IPS-20b (cell line): ENCODE data around the gene SERPIND1.

Experiments
- H3K27ac ChIP-seq: one replicate; pipeline ENCODE4 v1.5.1; 2013; ENCODE audit warnings: low read length
- H3K27me3 ChIP-seq: 2 replicates; pipeline ENCODE4 v1.6.1; 2013; ENCODE audit warnings: mild to moderate bottlenecking, low read length, inconsistent platforms; ENCODE audit not compliant: insufficient read depth
- H3K36me3 ChIP-seq: 2 replicates; pipeline ENCODE4 v1.6.1; 2013; ENCODE audit warnings: low read depth, mild to moderate bottlenecking, inconsistent platforms, low read length, moderate library complexity; ENCODE audit not compliant: insufficient read depth
- H3K4me1 ChIP-seq: 2 replicates; pipeline ENCODE4 v1.6.1; 2013; ENCODE audit warnings: mild to moderate bottlenecking, control low read depth, inconsistent platforms, low read length, moderate library complexity; ENCODE audit not compliant: insufficient read depth
- H3K4me3 ChIP-seq: 2 replicates; pipeline ENCODE4 v1.5.1; 2013; ENCODE audit warnings: mild to moderate bottlenecking, low read length, inconsistent platforms
- H3K9ac ChIP-seq: 2 replicates; pipeline ENCODE4 v1.6.1; 2013; ENCODE audit warnings: low read depth, mild to moderate bottlenecking, inconsistent platforms, low read length, moderate library complexity
- H3K9me3 ChIP-seq: 2 replicates; pipeline ENCODE4 v1.6.1; 2013; ENCODE audit warnings: mild to moderate bottlenecking, low read depth, low read length, inconsistent platforms; ENCODE audit not compliant: insufficient read depth

SERPIND1 gene

GRCh38 chr22:20788627-20789344 lies 14.9 kb downstream of the SERPIND1 start:
- Histone ChIP-seq H3K36me3 (peaks cover 23% of the 10 kb centered on the region), H3K27me3 (no peaks in the 10 kb centered on the region), H3K9me3 (no peaks in the 10 kb centered on the region), H3K9ac (no peak overlapping the region), H3K27ac (no peak overlapping the region), H3K4me1 (peaks cover 4% of the 10 kb centered on the region; the same call in 1 of the 2 replicates), H3K4me3 (no peak overlapping the region)

- Histone ChIP-seq H3K9ac (no peak overlapping the region), H3K4me3 (no peak overlapping the region), H3K27ac (no peak overlapping the region), H3K27me3 (no peaks in the 10 kb centered on the region), H3K4me1 (no peaks in the 10 kb centered on the region), H3K9me3 (no peaks in the 10 kb centered on the region), H3K36me3 (peaks cover 35% of the 10 kb centered on the region)
Observed at GRCh38 chr22:20792221-20792965, 18.5 kb downstream of the SERPIND1 start.

- Histone ChIP-seq H3K27me3 (no peaks in the 10 kb centered on the region), H3K4me1 (no peaks in the 10 kb centered on the region), H3K4me3 (no peak overlapping the region), H3K36me3 (peaks cover 35% of the 10 kb centered on the region), H3K9me3 (no peaks in the 10 kb centered on the region), H3K27ac (no peak overlapping the region), H3K9ac (no peak overlapping the region)
Observed at GRCh38 chr22:20792966-20793728, 19.2 kb downstream of the SERPIND1 start.

- Histone ChIP-seq H3K27me3 (no peaks in the 10 kb centered on the region), H3K4me3 (no peak overlapping the region), H3K9me3 (no peaks in the 10 kb centered on the region), H3K27ac (no peak overlapping the region), H3K36me3 (peaks cover 40% of the 10 kb centered on the region), H3K4me1 (no peaks in the 10 kb centered on the region), H3K9ac (no peak overlapping the region)
Observed at GRCh38 chr22:20793748-20794649, 20.1 kb downstream of the SERPIND1 start.

GRCh38 chr22:20794650-20795413 lies 20.9 kb downstream of the SERPIND1 start:
- Histone ChIP-seq H3K4me1 (no peaks in the 10 kb centered on the region), H3K9me3 (no peaks in the 10 kb centered on the region), H3K27me3 (no peaks in the 10 kb centered on the region), H3K4me3 (no peak overlapping the region), H3K27ac (no peak overlapping the region), H3K9ac (no peak overlapping the region), H3K36me3 (peaks cover 48% of the 10 kb centered on the region)

GRCh38 chr22:20796731-20797130 lies 22.8 kb downstream of the SERPIND1 start:
- no peaks in the 10 kb centered on the region for H3K27me3 ChIP-seq
- H3K36me3 ChIP-seq: peaks cover 53% of the 10 kb centered on the region
- no peak overlapping the region for H3K9ac ChIP-seq
- H3K27ac ChIP-seq: no peak overlapping the region
- H3K4me1 ChIP-seq: no peaks in the 10 kb centered on the region
- H3K9me3 ChIP-seq: no peaks in the 10 kb centered on the region
- H3K4me3 ChIP-seq: no peak overlapping the region

GRCh38 chr22:20798218-20798617 lies 24.3 kb downstream of the SERPIND1 start:
- Histone ChIP-seq H3K9ac (no peak overlapping the region), H3K36me3 (peaks cover 59% of the 10 kb centered on the region), H3K4me3 (no peak overlapping the region), H3K9me3 (no peaks in the 10 kb centered on the region), H3K4me1 (no peaks in the 10 kb centered on the region), H3K27ac (no peak overlapping the region), H3K27me3 (no peaks in the 10 kb centered on the region)

- peaks cover 66% of the 10 kb centered on the region for H3K36me3 ChIP-seq
- no peak overlapping the region for H3K9ac ChIP-seq
- no peak overlapping the region for H3K27ac ChIP-seq
- no peaks in the 10 kb centered on the region for H3K9me3 ChIP-seq
- H3K4me1 ChIP-seq: no peaks in the 10 kb centered on the region
- no peak overlapping the region for H3K4me3 ChIP-seq
- no peaks in the 10 kb centered on the region for H3K27me3 ChIP-seq
Observed at GRCh38 chr22:20798974-20799373, 25.1 kb downstream of the SERPIND1 start.

GRCh38 chr22:20799449-20799848 lies 25.5 kb downstream of the SERPIND1 start:
- Histone ChIP-seq H3K9ac (no peak overlapping the region), H3K9me3 (no peaks in the 10 kb centered on the region), H3K27me3 (no peaks in the 10 kb centered on the region), H3K4me1 (no peaks in the 10 kb centered on the region), H3K36me3 (peaks cover 71% of the 10 kb centered on the region), H3K4me3 (no peak overlapping the region), H3K27ac (no peak overlapping the region)

- Histone ChIP-seq H3K36me3 (peaks cover 74% of the 10 kb centered on the region), H3K4me1 (no peaks in the 10 kb centered on the region), H3K27ac (no peak overlapping the region), H3K9me3 (no peaks in the 10 kb centered on the region), H3K4me3 (no peak overlapping the region), H3K27me3 (no peaks in the 10 kb centered on the region), H3K9ac (no peak overlapping the region)
Observed at GRCh38 chr22:20802452-20802851, 28.5 kb downstream of the SERPIND1 start.
